ENCODE results near the gene TRIM71.
"Not testable (repeated sequence)": the region's sequence is repeated elsewhere in the genome, so short reads cannot be mapped to it uniquely, and the experiment has no call there.

DNA sequence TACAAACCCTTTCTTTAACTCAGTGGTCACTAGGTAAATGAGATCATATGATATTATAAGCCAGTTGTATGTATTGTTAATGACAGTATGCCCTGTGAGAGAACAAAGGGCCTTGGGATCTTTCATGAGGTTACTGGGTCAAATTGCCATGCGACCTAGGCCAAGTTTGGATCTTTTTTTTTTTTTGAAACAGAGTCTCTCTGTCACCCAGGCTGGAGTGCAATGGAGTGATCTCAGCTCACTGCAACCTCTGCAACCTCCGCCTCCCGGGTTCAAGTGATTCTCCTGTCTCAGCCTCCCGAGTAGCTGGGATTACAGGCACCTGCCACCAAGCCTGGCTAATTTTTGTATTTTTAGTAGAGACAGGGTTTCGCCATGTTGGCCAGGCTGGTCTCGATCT is 27.7 kb downstream of the TRIM71 start:
- not testable (repeated sequence) for TF ChIP-seq CTCF (optimal IDR thresholded peaks at IDR 0.05 in 1 of 3, IDR thresholded peaks at IDR 0.05 in 1 of 3, conservative IDR thresholded peaks at IDR 0.05 in 1 of 3; ENCODE audit: extremely low read depth in 1 of 3, insufficient read depth in 2 of 3, low read length in 3 of 3); EZH2 (IDR thresholded peaks at IDR 0.05; ENCODE audit: low read length)

Measured in keratinocyte (primary cell).